ENCODE data around the gene PEX7.

The PEX7 gene

DNA sequence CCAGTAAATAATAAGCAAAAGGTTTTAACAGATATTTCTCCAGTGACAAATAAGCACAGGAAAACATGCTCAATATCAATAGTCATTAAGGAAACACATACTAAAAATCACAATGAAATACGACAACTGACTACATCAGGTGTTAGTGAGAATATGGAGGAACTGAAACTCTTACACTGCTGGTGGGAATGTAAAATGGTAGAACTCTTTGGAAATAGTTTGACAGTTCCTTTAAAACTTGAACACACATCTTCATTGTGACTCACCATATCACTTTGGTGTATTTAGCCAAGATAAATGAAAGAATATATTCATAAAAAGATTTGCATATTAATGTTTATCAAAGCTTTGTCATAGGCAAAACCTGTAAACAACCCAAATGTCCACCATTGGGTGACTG is 18.8 kb upstream of the PEX7 start:
- no peak overlapping the region for H2AK5ac ChIP-seq (ENCODE audit: low read depth, low read length)
- H3K27me3 ChIP-seq (ENCODE audit: control insufficient read depth in 3 of 3, insufficient read depth in 3 of 3, low read depth in 1 of 3, low read length in 3 of 3): no peaks in the 10 kb centered on the region
- H2BK15ac ChIP-seq (ENCODE audit: low read length): no peak overlapping the region
- H2BK5ac ChIP-seq (ENCODE audit: low read length): no peak overlapping the region
- H4K8ac ChIP-seq (ENCODE audit: low read depth, low read length): no peak overlapping the region
- no peak overlapping the region for H3K18ac ChIP-seq (ENCODE audit: low read length)
- H3K14ac ChIP-seq (ENCODE audit: low read length): no peak overlapping the region
- H3K9ac ChIP-seq (ENCODE audit: low read depth, low read length, poor library complexity): no peak overlapping the region
- H3K36me3 ChIP-seq (replicated peaks in 1 of 2; ENCODE audit: control insufficient read depth in 2 of 2, insufficient read depth in 2 of 2, low read length in 2 of 2): no peaks in the 10 kb centered on the region
- H2BK120ac ChIP-seq (ENCODE audit: low read depth, low read length): no peak overlapping the region
- H2BK12ac ChIP-seq (ENCODE audit: low read length): no peak overlapping the region
- no CpG with 5 or more reads among the region's 1 CpG for WGBS, 2 donors (ENCODE audit: extremely low coverage in 2 of 2, insufficient read length in 2 of 2, insufficient replicate concordance in 1 of 2)
- no peak overlapping the region for H3K27ac ChIP-seq (replicated peaks; ENCODE audit: low read length)
- no peak overlapping the region for H4K91ac ChIP-seq (ENCODE audit: low read depth, low read length, poor library complexity)
- no peak overlapping the region for H3K23ac ChIP-seq (ENCODE audit: low read depth, low read length, poor library complexity)
- H3K79me1 ChIP-seq (ENCODE audit: low read depth, low read length): no peaks in the 10 kb centered on the region
- H3K4ac ChIP-seq (ENCODE audit: low read length): no peak overlapping the region
- no peaks in the 10 kb centered on the region for H3K4me1 ChIP-seq (ENCODE audit: control insufficient read depth in 2 of 2, insufficient read depth in 1 of 2, low read depth in 1 of 2, low read length in 2 of 2)
- DNase-seq (ENCODE audit: low spot score): no peak
- H2AFZ ChIP-seq (ENCODE audit: low read length): no peak overlapping the region
- no peak overlapping the region for H3K4me3 ChIP-seq (ENCODE audit: low read length in 2 of 2)
- H3K4me2 ChIP-seq (ENCODE audit: insufficient read depth, low read length, poor library complexity, severe bottlenecking): no peak overlapping the region
- H3K9me3 ChIP-seq (replicated peaks in 1 of 2; ENCODE audit: control insufficient read depth in 2 of 2, insufficient read depth in 1 of 2, low read depth in 1 of 2, low read length in 2 of 2): no peaks in the 10 kb centered on the region

DNA sequence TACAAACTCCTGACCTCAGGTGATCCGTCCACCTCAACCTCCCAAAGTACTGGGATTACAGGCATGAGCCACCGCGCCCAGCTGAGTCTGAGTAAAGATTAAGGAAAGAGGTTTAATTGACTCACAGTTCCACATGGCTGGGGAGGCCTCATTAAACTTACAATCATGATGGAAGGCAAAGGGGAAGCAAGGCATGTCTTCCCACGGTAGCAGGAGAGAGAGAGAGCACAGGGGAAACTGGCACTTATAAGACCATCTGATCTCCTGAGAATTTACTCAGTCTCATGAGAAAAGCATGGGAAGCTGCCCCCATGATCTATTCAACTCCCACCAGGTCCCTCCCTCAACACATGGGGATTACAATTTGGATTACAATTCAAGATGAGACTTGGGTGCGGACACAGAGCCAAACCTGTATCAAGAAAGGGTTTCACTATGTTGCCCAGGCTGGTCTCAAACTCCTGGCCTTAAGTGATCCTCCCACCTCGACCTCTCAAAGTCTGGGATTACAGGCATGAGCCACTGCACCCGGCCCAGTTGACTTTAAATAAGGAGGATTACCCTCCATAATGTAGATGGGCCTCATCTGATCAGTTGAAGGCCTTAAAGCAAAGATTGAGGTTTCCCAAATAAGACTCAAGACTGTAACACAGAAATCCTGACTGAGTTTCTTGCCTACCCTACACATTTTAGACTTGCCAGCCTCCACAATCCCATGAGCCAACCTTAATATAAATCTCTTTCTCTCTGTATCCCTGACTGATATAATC is 13.1 kb upstream of the PEX7 start:
- Histone ChIP-seq H2AK5ac (ENCODE audit: low read depth, low read length) (no peak overlapping the region), H3K4me3 (ENCODE audit: low read length in 2 of 2) (no peak overlapping the region), H4K91ac (ENCODE audit: low read depth, low read length, poor library complexity) (no peak overlapping the region), H3K18ac (ENCODE audit: low read length) (no peak overlapping the region), H3K9me3 (replicated peaks in 1 of 2; ENCODE audit: control insufficient read depth in 2 of 2, insufficient read depth in 1 of 2, low read depth in 1 of 2, low read length in 2 of 2) (no peaks in the 10 kb centered on the region), H2AFZ (ENCODE audit: low read length) (no peak overlapping the region), H4K8ac (ENCODE audit: low read depth, low read length) (no peak overlapping the region), H3K36me3 (replicated peaks in 1 of 2; ENCODE audit: control insufficient read depth in 2 of 2, insufficient read depth in 2 of 2, low read length in 2 of 2) (no peaks in the 10 kb centered on the region), H3K27ac (replicated peaks; ENCODE audit: low read length) (no peak overlapping the region), H2BK12ac (ENCODE audit: low read length) (no peak overlapping the region), H3K4me1 (ENCODE audit: control insufficient read depth in 2 of 2, insufficient read depth in 1 of 2, low read depth in 1 of 2, low read length in 2 of 2) (no peaks in the 10 kb centered on the region), H3K27me3 (ENCODE audit: control insufficient read depth in 3 of 3, insufficient read depth in 3 of 3, low read depth in 1 of 3, low read length in 3 of 3) (peaks cover 0 to 4% (median 0%) of the 10 kb centered on the region in 3 experiments), H3K79me1 (ENCODE audit: low read depth, low read length) (no peaks in the 10 kb centered on the region), H2BK120ac (ENCODE audit: low read depth, low read length) (no peak overlapping the region), H3K23ac (ENCODE audit: low read depth, low read length, poor library complexity) (no peak overlapping the region), H2BK15ac (ENCODE audit: low read length) (no peak overlapping the region), H2BK5ac (ENCODE audit: low read length) (no peak overlapping the region), H3K4ac (ENCODE audit: low read length) (no peak overlapping the region), H3K9ac (ENCODE audit: low read depth, low read length, poor library complexity) (no peak overlapping the region), H3K14ac (ENCODE audit: low read length) (no peak overlapping the region), H3K4me2 (ENCODE audit: insufficient read depth, low read length, poor library complexity, severe bottlenecking) (no peak overlapping the region)
- no CpG with 5 or more reads among the region's 7 CpGs for WGBS, 2 donors (ENCODE audit: extremely low coverage in 2 of 2, insufficient read length in 2 of 2, insufficient replicate concordance in 1 of 2)
- DNase-seq (ENCODE audit: low spot score): no peak

DNA sequence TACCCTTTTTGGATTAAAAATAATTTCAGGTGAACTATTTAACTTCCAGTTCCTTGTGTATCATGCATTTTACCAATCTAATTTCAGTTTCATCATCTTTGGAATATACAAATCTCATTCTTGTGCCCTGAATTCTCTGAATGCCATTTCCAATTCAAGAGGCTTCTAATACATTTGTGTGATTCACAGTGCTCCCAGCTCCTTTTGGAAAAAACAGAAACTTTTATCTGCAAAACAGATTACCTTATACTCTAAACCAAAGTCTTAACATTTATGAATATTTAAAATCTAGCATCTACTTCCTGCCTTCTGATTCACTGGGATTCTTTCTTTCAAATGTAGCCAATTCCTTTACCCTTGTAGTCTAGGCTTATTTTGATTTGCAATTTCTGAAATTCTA is 11.1 kb upstream of the PEX7 start:
- Histone ChIP-seq H2AK5ac (ENCODE audit: low read depth, low read length) (no peak overlapping the region), H4K91ac (ENCODE audit: low read depth, low read length, poor library complexity) (no peak overlapping the region), H3K4me2 (ENCODE audit: insufficient read depth, low read length, poor library complexity, severe bottlenecking) (no peak overlapping the region), H3K9me3 (replicated peaks in 1 of 2; ENCODE audit: control insufficient read depth in 2 of 2, insufficient read depth in 1 of 2, low read depth in 1 of 2, low read length in 2 of 2) (no peaks in the 10 kb centered on the region), H2BK5ac (ENCODE audit: low read length) (no peak overlapping the region), H2BK120ac (ENCODE audit: low read depth, low read length) (no peak overlapping the region), H2AFZ (ENCODE audit: low read length) (no peak overlapping the region), H3K4me3 (ENCODE audit: low read length in 2 of 2) (no peak overlapping the region), H3K23ac (ENCODE audit: low read depth, low read length, poor library complexity) (no peak overlapping the region), H4K8ac (ENCODE audit: low read depth, low read length) (no peak overlapping the region), H3K18ac (ENCODE audit: low read length) (no peak overlapping the region), H3K4me1 (ENCODE audit: control insufficient read depth in 2 of 2, insufficient read depth in 1 of 2, low read depth in 1 of 2, low read length in 2 of 2) (no peaks in the 10 kb centered on the region), H3K27me3 (ENCODE audit: control insufficient read depth in 3 of 3, insufficient read depth in 3 of 3, low read depth in 1 of 3, low read length in 3 of 3) (peaks cover 0 to 4% (median 0%) of the 10 kb centered on the region in 3 experiments), H3K9ac (ENCODE audit: low read depth, low read length, poor library complexity) (no peak overlapping the region), H3K4ac (ENCODE audit: low read length) (no peak overlapping the region), H3K79me1 (ENCODE audit: low read depth, low read length) (no peaks in the 10 kb centered on the region), H3K27ac (replicated peaks; ENCODE audit: low read length) (no peak overlapping the region), H2BK12ac (ENCODE audit: low read length) (no peak overlapping the region), H2BK15ac (ENCODE audit: low read length) (no peak overlapping the region), H3K14ac (ENCODE audit: low read length) (no peak overlapping the region), H3K36me3 (replicated peaks in 1 of 2; ENCODE audit: control insufficient read depth in 2 of 2, insufficient read depth in 2 of 2, low read length in 2 of 2) (no peaks in the 10 kb centered on the region)
- DNase-seq (ENCODE audit: low spot score): no peak

DNA sequence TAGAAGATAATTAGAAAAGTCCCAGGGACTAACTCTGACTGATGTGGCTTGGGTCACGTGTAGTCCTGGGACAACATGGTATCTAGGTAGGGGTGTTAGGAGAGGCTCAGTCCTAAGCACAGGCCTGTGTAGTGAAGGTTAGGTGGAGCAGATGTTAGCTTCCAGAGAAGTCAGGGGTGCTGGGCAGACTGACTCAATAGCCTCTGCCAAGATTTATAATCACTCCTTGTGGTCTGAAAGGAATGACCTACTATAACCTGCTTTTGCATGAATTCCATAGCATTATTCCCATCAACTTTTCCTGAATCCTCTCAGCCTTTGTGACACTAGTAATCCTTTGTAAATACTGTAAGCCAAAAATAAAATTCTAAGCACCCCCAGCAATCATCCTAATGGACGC is 10.2 kb upstream of the PEX7 start:
- H3K23ac ChIP-seq (ENCODE audit: low read depth, low read length, poor library complexity): no peak overlapping the region
- WGBS, 2 donors (ENCODE audit: extremely low coverage in 2 of 2, insufficient read length in 2 of 2, insufficient replicate concordance in 1 of 2): no CpG with 5 or more reads among the region's 2 CpGs
- H2BK120ac ChIP-seq (ENCODE audit: low read depth, low read length): no peak overlapping the region
- no peak overlapping the region for H2AK5ac ChIP-seq (ENCODE audit: low read depth, low read length)
- H3K4ac ChIP-seq (ENCODE audit: low read length): no peak overlapping the region
- H4K91ac ChIP-seq (ENCODE audit: low read depth, low read length, poor library complexity): no peak overlapping the region
- no peaks in the 10 kb centered on the region for H3K36me3 ChIP-seq (replicated peaks in 1 of 2; ENCODE audit: control insufficient read depth in 2 of 2, insufficient read depth in 2 of 2, low read length in 2 of 2)
- H3K79me1 ChIP-seq (ENCODE audit: low read depth, low read length): no peaks in the 10 kb centered on the region
- H4K8ac ChIP-seq (ENCODE audit: low read depth, low read length): no peak overlapping the region
- H3K14ac ChIP-seq (ENCODE audit: low read length): no peak overlapping the region
- no peak overlapping the region for H2AFZ ChIP-seq (ENCODE audit: low read length)
- H2BK12ac ChIP-seq (ENCODE audit: low read length): no peak overlapping the region
- H3K4me1 ChIP-seq (ENCODE audit: control insufficient read depth in 2 of 2, insufficient read depth in 1 of 2, low read depth in 1 of 2, low read length in 2 of 2): no peaks in the 10 kb centered on the region
- DNase-seq (ENCODE audit: low spot score): no peak
- H2BK5ac ChIP-seq (ENCODE audit: low read length): no peak overlapping the region
- H3K4me2 ChIP-seq (ENCODE audit: insufficient read depth, low read length, poor library complexity, severe bottlenecking): no peak overlapping the region
- H3K27me3 ChIP-seq (ENCODE audit: control insufficient read depth in 3 of 3, insufficient read depth in 3 of 3, low read depth in 1 of 3, low read length in 3 of 3): peaks cover 0 to 9% (median 0%) of the 10 kb centered on the region in 3 experiments
- no peak overlapping the region for H3K9ac ChIP-seq (ENCODE audit: low read depth, low read length, poor library complexity)
- H3K4me3 ChIP-seq (ENCODE audit: low read length in 2 of 2): no peak overlapping the region
- no peak overlapping the region for H3K18ac ChIP-seq (ENCODE audit: low read length)
- H3K9me3 ChIP-seq (replicated peaks in 1 of 2; ENCODE audit: control insufficient read depth in 2 of 2, insufficient read depth in 1 of 2, low read depth in 1 of 2, low read length in 2 of 2): no peaks in the 10 kb centered on the region
- no peak overlapping the region for H2BK15ac ChIP-seq (ENCODE audit: low read length)
- no peak overlapping the region for H3K27ac ChIP-seq (replicated peaks; ENCODE audit: low read length)
